AG10803 (cell line): Measurements from ENCODE around the gene RAET1E.

ENCODE experiments used
- DNase-seq: peaks from one replicate; pipeline ENCODE4 v3.0.0; 2010; ENCODE audit warnings: low read depth
- H3K4me3 ChIP-seq: 2 replicates; pipeline ENCODE4 v1.5.1; 2011; ENCODE audit warnings: mild to moderate bottlenecking, low read length, control low read depth
- CTCF ChIP-seq: conservative IDR thresholded peaks from 2 replicates; pipeline ENCODE4 v1.5.1; 2011; ENCODE audit warnings: mild to moderate bottlenecking, low read length, control low read depth, inconsistent platforms

The RAET1E gene

GRCh38 chr6:149890629-149891045 is 7.3 kb downstream of the RAET1E start:
- DNase-seq, result peak; percentile 39
- no peak for TF ChIP-seq CTCF
- H3K4me3 ChIP-seq, result no peak overlapping the region

GRCh38 chr6:149889326-149889725 is 8.6 kb downstream of the RAET1E start:
- no peak for TF ChIP-seq CTCF
- H3K4me3 ChIP-seq, result no peak overlapping the region
- DNase-seq, result no peak

- H3K4me3 ChIP-seq, result no peak overlapping the region
- no peak for TF ChIP-seq CTCF
- peak; percentile 79 for DNase-seq
Measured at GRCh38 chr6:149888659-149889058, 9.3 kb downstream of the RAET1E start.

DNA sequence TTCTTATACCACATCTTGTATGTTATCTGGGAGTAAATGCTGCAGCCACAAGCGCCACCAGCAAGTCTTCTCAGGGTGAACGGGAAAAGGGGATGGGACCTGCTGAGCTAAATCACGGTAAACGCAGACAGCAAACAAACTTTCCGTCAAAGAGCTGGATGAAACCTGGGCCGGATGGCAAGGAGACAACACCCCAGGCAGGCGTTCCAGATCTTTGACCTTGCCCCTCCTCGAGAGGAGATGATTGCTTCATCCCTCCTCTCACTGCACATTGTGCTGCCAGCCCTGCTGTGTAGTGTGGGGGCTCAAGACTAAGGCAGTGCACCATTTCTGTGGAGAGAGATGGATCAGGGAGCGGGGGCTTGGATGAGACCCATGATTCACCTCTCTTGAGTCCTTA is 9.8 kb downstream of the RAET1E start:
- TF ChIP-seq CTCF, result no peak
- no peak for DNase-seq
- H3K4me3 ChIP-seq, result no peak overlapping the region

- DNase-seq, result peak; percentile 91
- no peak overlapping the region for H3K4me3 ChIP-seq
- no peak for TF ChIP-seq CTCF
Measured at GRCh38 chr6:149887343-149887742, 10.6 kb downstream of the RAET1E start.

GRCh38 chr6:149885888-149886287 is 12.0 kb downstream of the RAET1E start:
- no peak for TF ChIP-seq CTCF
- no peak for DNase-seq

DNA sequence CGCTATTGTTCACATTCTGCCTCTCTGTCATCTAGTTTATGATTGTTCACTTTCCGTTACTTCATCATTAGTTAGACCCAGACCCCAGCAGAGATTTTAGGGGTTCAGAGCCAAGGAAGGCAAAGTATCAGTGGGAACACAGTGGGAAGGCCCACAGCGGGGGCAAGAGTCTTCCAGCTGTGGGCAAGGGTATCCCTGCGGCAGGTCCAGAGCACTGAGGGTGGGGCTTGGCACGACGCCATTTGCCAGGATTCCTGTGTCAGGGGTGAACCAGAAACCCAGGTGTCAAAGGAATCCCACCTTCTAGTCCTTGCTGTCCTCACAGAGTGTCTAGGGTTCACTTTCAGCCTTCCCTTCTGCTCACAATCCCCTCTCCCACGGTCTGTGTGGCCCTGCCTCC is 13.3 kb downstream of the RAET1E start:
- TF ChIP-seq CTCF, result no peak
- no peak for DNase-seq
- H3K4me3 ChIP-seq, result no peak overlapping the region

More at GRCh38 chr6:149885888-149886287, 12.0 kb downstream of the RAET1E start:
- no peak overlapping the region for H3K4me3 ChIP-seq
